DOHH2 (cell line): ENCODE results near the gene TRAF3.

Source experiments
- EZH2phosphoT487 ChIP-seq: fragments of 200-600 bp; sonication (generic); IDR thresholded peaks from 2 replicates; pipeline ENCODE4 v1.6.1; 2017; ENCODE audit warnings: borderline replicate concordance, mild to moderate bottlenecking, antibody characterized with exemption, low read length, moderate library complexity, mixed read lengths
- TF ChIP-seq, protein P1 (sequence below): fragments of 200-600 bp; sonication (generic); IDR thresholded peaks from one replicate; pipeline ENCODE4 v1.5.1; 2014; ENCODE audit warnings: antibody characterized with exemption, mild to moderate bottlenecking, low read depth, low read length; ENCODE audit not compliant: poor library complexity, severe bottlenecking

DNA sequence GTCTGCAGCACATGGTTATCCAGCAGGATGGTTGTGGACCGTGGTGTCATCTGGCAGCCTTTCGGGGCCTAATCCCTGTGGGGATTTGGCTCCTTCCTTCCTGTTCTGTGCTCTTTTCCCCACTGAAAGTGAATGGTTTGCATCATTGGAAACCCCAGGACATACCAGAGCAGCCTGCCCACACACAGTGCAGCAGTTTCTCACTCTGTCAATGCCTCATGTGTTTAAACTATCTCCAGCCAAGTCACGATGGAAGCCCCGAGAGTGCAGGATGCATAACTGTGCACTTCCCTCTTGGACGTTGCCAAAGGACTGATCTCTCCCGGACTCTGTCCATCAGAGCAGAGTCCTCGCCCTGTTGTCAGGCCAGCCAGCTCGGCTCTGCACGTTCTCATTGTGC lies 116.2 kb downstream of the TRAF3 start:
- TF ChIP-seq, protein P1, sequence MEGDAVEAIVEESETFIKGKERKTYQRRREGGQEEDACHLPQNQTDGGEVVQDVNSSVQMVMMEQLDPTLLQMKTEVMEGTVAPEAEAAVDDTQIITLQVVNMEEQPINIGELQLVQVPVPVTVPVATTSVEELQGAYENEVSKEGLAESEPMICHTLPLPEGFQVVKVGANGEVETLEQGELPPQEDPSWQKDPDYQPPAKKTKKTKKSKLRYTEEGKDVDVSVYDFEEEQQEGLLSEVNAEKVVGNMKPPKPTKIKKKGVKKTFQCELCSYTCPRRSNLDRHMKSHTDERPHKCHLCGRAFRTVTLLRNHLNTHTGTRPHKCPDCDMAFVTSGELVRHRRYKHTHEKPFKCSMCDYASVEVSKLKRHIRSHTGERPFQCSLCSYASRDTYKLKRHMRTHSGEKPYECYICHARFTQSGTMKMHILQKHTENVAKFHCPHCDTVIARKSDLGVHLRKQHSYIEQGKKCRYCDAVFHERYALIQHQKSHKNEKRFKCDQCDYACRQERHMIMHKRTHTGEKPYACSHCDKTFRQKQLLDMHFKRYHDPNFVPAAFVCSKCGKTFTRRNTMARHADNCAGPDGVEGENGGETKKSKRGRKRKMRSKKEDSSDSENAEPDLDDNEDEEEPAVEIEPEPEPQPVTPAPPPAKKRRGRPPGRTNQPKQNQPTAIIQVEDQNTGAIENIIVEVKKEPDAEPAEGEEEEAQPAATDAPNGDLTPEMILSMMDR = no peak
- no peak for TF ChIP-seq EZH2phosphoT487
